ENCODE measurements around the gene FANK1.
A peak's percentile ranks its signal among the peaks of the same experiment; 100 is the strongest.

The FANK1 gene, protein sequence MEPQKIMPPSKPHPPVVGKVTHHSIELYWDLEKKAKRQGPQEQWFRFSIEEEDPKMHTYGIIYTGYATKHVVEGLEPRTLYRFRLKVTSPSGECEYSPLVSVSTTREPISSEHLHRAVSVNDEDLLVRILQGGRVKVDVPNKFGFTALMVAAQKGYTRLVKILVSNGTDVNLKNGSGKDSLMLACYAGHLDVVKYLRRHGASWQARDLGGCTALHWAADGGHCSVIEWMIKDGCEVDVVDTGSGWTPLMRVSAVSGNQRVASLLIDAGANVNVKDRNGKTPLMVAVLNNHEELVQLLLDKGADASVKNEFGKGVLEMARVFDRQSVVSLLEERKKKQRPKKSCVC

DNA sequence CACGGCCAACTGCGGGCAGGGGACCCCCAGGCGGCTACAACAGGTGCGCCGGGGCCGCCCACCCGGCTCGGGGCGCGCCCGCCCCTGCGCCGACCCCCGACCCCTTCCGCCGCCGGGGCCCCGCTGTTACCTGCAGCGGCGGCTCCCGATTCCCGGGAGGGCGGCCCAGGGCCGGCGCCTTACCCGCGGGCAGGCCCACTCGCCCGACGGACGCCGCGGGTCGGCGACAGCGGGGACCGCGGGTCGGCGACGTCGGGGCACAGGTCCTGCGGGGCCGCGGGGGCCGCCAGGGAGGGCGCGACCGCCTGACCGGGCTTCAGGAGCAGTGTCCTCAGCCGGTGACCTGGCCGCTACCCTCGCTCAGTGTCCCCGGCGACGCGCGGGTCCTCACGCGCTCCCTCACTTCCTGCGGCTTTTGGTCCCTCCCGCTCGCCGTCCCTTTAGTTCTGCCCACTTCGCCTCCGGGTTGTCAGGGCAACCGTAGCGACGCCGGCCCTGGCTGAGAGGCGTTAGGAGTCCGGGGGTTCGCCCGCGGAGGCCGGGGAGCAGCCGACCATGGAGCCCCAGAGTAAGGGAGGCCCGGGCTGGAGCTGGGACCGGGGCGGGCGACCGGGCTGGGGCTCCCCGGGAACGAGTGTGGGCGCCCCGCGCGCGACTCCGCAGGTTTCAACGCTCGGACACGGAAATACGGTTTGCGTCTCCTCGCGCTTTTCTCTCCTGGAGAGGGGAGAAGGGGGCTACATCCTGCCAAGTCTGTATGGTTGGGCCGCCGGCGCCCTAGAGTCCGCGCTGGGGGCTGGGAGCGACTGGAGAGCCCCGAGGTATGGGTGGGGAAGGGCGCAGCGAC lies at the start of gene FANK1:
FANK1 (plus strand) TSS at position 477 of the 847 bp plus-strand sequence; CDS start at position 556, 79 bp downstream.
- peak; percentile 43 for DNase-seq (ENCODE audit: low read depth)

DNA sequence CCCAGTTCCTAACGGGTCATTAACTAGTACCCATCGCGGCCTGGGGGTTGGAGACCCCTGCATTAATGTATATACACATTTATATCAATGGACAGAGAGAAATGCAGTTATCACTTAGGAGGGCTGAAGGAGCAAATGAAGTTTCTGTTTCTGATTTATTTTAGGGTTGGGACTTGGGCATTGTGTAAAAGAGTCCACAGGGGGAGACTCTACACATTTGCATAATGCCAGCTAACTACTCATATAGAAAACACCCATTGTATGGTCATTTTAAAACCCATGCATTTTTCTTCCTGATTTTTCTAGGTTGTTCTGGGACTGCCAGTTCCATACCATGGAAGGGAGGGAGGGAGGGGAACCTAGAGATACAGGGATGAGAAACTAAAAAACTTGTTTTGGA lies 49.5 kb upstream of the FANK1 start:
- no peak for DNase-seq (ENCODE audit: low read depth)

DNA sequence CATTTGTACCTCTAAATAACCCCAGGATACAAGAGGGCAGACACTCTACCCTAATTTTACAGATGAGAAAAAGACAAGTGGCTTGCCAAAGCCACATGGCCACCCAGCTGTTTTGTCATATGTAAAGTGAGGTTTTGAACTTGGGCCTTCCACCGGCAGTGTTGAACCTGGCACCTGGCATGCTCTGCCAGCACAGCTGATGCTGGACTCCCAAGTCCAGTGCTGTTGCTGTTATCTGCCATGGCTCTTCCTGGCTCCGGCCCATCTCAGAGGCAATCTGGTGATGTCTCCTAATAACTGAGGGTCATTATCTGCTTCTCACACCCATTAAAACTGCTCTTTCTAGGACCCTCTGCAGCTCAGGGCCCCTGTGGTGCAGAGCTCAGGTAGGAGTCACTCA lies 48.0 kb upstream of the FANK1 start:
- DNase-seq (ENCODE audit: low read depth) = no peak

DNA sequence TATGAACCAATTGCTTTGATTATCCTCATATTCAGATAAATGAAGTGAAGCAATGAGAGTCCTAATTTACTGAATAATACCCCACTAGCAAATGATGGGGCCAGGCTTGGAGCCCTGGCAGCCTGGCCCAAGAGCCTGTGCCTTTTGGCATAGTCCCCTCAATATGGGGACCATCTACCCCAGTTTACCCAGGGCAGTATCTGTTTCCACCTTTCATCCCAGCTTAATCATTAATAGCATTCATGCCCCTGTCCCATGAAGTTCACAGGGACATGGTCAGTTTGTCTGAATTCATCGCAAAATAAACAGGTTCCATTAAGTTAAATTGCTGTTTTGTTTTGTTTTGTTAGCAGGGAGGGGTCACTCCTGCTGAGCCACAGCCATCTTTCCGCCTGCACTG lies 47.5 kb upstream of the FANK1 start:
- DNase-seq (ENCODE audit: low read depth) = no peak

DNA sequence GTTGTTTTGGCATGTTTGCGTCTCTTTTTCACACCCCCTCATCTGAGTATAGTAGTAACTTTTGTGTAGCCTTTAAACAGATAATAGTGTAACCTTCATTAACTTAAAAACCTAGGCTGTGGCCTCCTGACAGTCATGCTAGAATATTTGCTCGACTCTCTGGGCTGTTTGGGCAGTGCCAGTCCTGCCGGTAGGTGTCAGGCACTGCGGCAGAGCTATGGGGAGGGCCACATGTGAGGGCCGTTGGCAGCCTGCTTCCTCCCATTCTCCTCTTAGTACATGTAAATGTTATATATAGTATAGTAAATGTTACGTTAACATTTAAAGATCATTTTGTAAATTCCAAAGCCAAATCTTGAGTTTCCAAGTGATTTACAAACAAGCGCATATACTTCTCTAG lies 46.9 kb upstream of the FANK1 start:
- DNase-seq (ENCODE audit: low read depth) = no peak

DNA sequence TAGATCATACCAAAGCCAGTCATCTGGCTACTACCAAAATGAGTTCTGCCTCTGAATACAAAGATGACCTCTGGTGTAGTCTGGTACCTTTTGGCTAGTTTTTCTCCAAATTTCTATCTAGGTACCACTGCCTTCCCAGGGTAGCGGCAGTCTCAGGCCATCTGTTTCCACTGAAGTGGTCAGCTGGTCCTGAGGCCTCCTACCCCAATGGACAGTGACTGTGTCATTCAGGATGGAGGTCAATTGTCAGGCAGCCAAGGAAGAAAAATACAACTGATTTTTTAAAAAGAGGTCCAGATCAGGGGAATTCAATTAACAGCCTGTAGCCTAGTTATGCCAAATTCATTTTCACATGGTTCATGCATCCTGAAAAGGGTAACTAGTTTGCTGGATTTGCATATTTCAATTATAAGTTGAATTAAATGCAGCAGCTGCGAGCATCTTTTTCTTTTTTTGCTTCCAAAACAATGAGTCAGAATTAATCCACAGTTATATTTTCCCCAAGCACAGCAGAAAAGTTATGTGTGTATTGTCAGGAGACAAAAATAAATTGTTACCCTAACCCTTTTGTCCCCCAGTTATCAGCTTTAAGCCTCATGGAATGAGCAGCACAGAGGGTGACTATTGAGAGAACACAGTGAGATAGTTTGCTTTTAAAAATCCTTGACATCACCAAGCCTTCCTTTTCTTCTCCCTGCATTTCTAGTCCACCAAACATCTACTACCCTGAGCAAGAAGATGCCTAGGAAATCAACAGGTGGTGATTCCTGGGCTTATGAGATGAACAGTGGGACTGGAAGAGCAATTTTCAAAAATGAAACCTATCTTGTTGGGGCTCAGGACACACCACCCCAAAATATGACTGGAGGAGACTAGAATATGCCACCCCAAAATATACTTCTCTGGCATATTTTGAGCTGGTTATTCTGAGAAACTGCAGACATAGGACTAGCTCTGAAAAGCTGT lies 45.3 kb upstream of the FANK1 start:
- DNase-seq (ENCODE audit: low read depth) = no peak

DNA sequence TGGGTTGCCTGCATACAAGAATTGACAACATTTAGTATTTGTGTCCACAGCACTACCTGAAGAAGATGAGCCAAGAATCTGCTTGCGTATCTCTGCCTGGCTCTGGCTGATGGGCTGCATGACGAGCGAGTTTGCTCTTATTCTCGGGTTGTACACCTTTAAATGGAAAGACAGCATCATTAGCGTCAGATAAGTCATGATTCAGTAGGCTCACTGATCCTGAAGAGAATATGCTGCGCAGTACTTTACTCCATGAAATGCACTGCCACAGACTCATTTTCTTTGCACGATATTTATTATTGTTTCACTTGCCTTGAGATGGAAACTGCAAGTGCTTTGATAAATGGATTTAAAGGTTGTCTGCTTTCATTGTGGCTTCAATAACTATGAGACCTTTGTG lies 43.9 kb upstream of the FANK1 start:
- DNase-seq (ENCODE audit: low read depth) = no peak

DNA sequence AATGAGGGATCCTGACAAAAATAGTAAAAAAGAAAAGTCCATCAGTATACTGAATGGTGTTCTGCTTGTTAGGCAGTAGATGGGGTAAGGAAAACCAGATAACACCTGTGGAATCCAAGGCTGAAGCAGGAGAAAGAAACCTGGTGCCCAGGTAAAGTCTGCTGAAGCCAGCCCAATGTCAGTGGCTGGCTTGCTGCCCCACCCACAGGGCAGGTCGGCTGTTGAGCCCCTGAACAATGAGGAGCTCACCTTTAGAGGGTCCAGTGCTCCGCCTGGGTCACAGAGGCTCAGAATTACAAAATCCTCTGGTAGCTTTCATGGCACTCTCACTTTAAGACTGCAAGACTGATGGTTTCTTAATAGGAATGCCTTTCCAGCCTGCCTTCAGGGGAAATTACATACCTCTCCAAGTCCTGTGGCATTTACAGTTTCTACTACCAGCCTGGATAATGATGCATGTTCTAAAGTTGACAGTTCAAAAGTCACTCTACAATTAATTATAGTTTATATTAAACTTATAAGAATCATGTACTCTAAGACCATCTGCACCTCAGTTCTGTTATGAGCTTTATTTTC lies 39.1 kb upstream of the FANK1 start:
- DNase-seq (ENCODE audit: low read depth) = no peak

DNA sequence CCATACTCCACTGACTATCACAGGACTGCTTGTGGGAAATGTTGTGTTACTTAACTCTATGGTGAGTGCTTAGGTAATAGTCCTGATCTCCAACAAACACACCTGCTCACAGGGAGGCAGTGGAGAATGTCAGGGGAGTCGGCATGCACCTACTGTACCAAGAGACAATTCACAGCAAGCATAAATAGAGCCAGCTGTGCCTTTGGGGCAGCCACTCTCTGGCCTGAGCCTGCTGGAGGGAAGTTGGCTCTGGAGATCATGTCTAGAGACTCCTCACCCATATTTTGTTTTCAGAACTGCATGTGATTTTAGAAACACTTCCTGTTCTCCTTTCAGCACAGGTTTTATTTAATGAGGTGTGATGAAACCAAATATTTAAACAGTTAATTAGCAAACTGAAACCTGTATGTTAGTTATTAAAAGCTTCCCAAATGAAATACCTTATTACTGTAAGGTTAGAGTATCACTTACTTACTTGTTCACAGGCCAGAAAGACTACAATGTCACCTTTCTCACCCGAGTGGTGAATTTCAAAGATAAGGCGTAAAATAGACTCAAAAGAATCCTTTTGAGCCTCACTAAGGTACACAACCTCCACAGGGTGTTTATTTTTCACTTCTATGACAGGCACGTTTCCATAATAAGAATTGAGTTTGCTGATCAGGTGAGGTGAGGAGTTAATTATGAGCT lies 37.1 kb upstream of the FANK1 start:
- no peak for DNase-seq (ENCODE audit: low read depth)

DNA sequence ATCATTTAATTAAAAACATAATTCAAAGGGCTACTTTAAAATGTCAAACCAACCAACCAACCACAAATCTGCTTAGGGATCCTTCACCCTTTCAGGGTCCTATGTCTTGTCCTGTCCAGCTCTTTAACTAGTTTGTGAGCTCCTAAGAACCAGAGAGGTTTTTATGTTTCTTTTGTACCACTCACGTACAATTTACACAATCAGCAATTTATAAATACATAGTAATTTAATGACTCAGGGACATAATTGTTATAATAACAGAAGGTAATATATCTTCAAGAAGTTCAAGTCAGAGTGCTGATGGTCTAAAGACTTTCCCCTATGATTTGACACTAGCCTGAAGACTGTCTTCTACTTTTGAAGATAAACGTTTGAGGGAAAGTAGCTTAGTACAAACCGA lies 31.2 kb upstream of the FANK1 start:
- no peak for DNase-seq (ENCODE audit: low read depth)

DNA sequence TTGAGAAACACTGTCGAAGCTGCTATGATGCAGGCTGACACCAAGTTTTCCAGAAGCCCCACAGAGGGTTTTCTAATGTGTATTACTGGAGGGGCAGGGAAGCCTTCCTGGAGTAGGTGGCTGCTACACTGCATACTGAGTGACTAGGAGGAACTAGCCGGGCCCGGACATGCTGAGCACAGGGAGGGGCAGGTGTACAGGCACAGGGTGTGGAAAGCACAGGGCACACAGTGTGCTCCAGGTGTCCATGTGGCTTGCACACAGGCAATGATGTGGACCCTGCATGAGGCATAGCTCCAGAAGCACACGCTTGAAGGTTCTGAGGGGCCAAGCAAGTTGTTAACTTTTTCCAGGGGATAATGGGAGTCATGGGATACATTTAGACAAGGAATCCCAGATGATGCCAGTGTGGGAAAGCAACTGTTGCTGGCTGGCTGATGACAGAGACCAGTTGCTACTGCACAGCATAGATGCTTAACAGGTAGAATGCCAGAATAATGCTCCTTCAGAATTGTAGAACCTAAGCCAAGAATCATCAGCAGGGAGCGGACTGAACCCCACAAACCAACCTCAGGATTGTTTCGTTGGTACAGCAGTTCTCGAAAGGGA lies 29.8 kb upstream of the FANK1 start:
- no peak for DNase-seq (ENCODE audit: low read depth)

DNA sequence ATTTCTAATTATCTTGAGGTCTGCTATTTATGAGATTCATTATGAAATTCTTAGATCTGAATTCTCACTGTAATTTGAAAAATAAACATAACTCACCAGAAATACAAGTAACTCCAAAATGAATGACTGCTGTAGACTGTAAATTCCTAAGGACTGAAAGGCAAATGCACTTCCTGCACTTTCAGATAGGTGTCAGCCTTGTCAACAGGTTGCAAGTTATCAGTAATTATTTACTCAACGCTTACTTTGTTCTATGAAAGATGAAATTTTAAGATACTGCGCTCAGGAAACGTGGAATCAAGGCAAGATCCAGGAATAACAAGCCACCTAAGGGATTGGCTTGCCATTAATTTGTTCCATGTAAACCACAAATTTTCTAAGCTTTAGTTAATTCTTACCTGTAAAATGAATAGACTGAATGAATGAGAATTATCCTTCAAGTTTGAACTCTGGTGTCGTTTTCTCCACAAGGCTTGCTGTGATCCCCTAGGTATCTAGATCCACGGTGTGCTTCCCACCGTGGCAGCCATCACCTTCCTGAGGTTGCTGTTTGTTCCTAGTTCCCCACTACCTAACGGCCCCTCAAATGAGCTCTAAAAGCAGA lies 27.9 kb upstream of the FANK1 start:
- DNase-seq (ENCODE audit: low read depth) = no peak

DNA sequence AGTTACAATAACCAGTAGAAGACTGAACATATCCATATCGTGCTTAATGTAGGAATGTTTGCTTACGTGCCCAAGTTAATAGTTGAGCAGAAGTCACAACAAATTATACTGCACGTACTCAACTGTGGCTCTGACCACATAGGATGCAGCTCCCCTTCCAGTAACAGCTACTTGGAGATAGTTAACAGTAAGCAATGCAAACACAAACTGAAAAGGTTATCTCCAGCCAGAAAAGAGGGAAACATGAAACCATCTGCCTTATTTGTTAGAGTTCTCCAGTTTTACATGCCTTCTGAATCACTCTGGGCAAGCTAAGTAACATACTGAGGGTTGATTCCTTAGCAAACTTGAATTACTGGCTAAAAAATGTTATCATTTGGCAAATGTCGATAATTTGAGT lies 25.0 kb upstream of the FANK1 start:
- DNase-seq (ENCODE audit: low read depth) = no peak

DNA sequence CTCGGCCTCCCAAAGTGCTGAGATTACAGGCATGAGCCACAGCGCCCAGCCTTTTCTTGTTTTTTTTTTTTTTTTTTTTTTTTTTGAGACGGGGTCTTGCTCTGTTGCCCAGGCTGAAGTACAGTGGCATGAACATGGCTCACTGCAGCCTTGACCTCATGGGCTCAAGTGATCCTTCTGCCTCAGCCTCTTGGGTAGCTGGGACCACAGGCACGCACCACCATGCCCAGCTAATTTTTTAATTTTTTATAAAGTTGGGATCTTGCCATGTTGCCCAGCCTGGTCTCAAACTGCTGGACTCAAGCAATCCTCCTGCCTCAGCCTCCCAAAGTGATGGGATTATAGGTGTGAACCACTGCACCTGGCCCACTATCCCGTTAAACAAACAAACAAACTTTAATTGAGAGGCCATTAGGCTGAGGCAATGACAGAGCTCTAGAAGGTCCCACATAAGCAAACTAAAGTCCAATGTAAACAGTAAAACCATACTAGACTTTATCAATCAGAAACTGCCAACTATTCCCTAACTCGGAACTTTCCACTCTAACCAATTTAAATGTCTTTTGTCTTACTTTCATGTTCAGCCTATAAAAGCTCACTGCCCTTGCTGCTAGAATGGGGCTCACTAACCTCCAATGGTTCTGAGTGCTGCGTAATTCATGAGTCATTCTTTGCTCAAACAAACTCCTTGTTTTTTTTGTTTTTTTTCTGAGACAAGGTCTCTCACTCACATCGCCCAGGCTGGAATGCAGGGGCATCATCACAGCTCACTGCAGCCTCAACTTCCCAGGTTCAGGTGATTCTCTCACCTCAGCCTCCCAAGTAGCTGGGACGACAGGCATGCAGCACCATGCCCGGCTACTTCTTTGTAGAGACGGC lies 17.2 kb upstream of the FANK1 start:
- DNase-seq (ENCODE audit: low read depth) = no peak

DNA sequence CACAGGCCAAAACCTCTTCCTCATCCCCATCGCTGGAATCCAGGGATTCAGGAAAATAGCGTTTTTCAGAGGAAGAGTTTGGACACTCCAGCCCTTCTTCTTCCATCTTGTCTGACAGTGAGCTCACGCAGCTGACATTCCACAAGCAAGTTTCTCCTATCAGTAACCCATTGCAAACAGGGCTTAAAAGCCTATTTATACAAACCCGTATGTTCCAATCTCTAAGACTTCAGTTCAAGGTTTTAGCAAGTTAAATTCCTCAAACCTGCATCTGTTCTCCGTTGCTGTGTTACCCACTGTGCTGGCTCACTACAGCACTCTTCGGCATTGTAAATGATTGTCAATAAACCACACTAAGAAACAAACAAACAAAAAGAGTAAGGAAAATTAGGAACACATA lies 15.6 kb upstream of the FANK1 start:
- DNase-seq (ENCODE audit: low read depth) = no peak

DNA sequence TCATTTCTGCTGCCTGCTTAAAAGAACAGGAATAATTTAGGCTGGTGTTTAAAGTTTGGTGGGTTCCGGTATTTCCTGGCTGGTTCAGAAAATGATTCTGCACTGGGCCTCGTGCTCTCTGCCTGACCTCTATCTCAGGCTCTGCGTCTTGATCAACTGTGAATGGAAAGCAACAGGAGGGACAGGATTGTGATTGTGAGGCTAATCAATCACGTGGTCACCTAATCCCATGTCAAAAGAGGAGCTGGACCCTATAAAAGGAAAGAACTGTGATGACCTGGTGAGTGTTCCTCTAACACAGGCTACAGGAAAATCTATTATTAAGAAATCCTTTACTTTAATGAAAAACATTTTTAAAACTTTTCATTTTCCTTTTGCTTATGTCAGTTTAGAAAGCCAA lies 15.2 kb upstream of the FANK1 start, which contains the start of gene DHX32:
DHX32 (minus strand) TSS at position 101 of the 400 bp plus-strand sequence. CDS start 468 bp downstream, outside the sequence.
- no peak for DNase-seq (ENCODE audit: low read depth)

DNA sequence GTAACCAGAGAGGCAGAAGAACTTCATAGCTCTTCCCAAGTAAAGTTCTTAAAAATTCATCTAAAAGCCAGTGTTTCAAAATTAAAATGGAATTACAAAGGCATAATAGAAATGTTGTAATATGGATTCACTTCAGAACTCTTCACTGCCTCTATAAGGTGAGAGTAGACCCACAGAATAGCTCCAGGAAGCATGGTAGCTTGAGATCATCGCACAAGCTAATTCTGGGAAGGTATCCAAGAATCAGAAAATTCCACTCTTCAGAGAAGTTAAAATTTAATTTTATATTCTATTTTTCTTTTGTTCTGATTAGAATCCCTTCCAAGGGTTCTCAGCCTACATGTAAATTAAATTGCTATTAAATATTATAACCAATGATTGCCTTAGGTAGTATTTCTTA lies 13.8 kb upstream of the FANK1 start:
- no peak for DNase-seq (ENCODE audit: low read depth)

DNA sequence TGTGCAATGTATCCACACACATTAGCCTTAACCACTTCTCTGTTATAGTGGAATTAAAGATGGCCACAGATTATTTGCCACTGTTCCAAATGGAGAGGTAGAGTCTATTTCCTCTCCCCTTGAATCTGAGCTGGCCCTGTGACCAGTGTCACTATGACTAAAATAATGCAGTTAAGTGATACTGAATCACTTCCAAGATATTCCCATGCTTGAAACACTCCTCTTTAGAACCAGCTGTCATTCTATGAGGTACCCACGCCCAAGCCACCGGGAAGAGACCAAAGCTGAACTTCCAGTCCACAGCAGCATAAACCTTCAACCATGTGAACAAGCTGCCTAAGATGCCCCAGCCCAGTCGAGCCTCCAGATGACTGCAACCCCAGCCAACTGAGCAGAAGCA lies 13.2 kb upstream of the FANK1 start:
- no peak for DNase-seq (ENCODE audit: low read depth)

DNA sequence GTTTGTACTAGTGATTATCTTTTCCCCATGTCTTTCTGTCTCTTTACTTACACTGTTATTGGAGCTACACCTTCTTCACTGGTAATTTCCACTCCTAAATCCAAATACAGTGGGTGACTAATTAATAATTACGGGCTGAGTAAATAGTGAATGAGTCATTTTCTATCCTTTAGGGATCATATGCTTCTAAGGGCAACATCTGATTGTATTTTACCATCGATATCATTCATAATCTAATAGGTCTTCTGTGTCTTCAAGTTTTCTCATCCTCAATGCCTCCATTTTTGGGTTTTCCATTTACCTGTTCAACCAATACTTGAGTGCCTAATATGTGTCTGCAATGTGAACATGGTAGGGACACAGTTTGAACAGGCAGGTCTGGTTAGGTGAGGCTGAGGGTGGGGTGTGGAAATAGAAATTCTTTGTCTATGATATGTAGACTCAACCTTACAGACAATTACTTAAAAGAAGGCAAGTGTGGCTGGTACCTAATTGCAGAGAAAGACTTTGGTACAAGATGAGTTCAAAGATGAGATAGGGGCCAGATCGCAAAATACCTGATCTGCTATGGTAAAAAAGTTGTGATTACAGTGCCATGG lies 9.4 kb upstream of the FANK1 start:
- DNase-seq (ENCODE audit: low read depth) = no peak
